Measurements from ENCODE around the gene ALOX12B.

ALOX12B gene

GRCh38 chr17:8067806-8068205 is 19.7 kb downstream of the ALOX12B start:
- TF ChIP-seq CTCF (IDR thresholded peaks at IDR 0.05; ENCODE audit: poor library complexity, severe bottlenecking) = no peak
- Histone ChIP-seq H3K9me3 (ENCODE audit: severe bottlenecking) (no peaks in the 10 kb centered on the region), H3K36me3 (ENCODE audit: low read depth) (no peaks in the 10 kb centered on the region), H3K4me1 (ENCODE audit: insufficient read depth, poor library complexity, severe bottlenecking) (peaks cover under 1% of the 10 kb centered on the region), H3K4me3 (ENCODE audit: severe bottlenecking) (no peak overlapping the region), H3K27ac (ENCODE audit: poor library complexity, severe bottlenecking) (no peak overlapping the region), H3K27me3 (ENCODE audit: insufficient read depth, poor library complexity, severe bottlenecking) (no peaks in the 10 kb centered on the region)
- ATAC-seq (ENCODE audit: low read depth) = no peak
- no peak for DNase-seq (ENCODE audit: low spot score)

- ATAC-seq (ENCODE audit: low read depth) (no peak), DNase-seq (ENCODE audit: low spot score) (no peak)
- no peaks in the 10 kb centered on the region for H3K27me3 ChIP-seq (ENCODE audit: insufficient read depth, poor library complexity, severe bottlenecking)
- no peak for TF ChIP-seq CTCF (IDR thresholded peaks at IDR 0.05; ENCODE audit: poor library complexity, severe bottlenecking)
- no peaks in the 10 kb centered on the region for H3K9me3 ChIP-seq (ENCODE audit: severe bottlenecking)
- H3K4me3 ChIP-seq (ENCODE audit: severe bottlenecking) = no peak overlapping the region
- H3K4me1 ChIP-seq (ENCODE audit: insufficient read depth, poor library complexity, severe bottlenecking) = peaks cover 5% of the 10 kb centered on the region
- H3K36me3 ChIP-seq (ENCODE audit: low read depth) = no peaks in the 10 kb centered on the region
- H3K27ac ChIP-seq (ENCODE audit: poor library complexity, severe bottlenecking) = no peak overlapping the region
These were observed 20.4 kb downstream of the ALOX12B start for GRCh38 chr17:8066841-8067775.

- H3K27ac ChIP-seq (ENCODE audit: poor library complexity, severe bottlenecking) = no peak overlapping the region
- peaks cover 5% of the 10 kb centered on the region for H3K4me1 ChIP-seq (ENCODE audit: insufficient read depth, poor library complexity, severe bottlenecking)
- H3K9me3 ChIP-seq (ENCODE audit: severe bottlenecking) = no peaks in the 10 kb centered on the region
- H3K4me3 ChIP-seq (ENCODE audit: severe bottlenecking) = no peak overlapping the region
- DNase-seq (ENCODE audit: low spot score) = no peak
- TF ChIP-seq CTCF (IDR thresholded peaks at IDR 0.05; ENCODE audit: poor library complexity, severe bottlenecking) = no peak
- no peaks in the 10 kb centered on the region for H3K36me3 ChIP-seq (ENCODE audit: low read depth)
- ATAC-seq (ENCODE audit: low read depth) = no peak
- H3K27me3 ChIP-seq (ENCODE audit: insufficient read depth, poor library complexity, severe bottlenecking) = no peaks in the 10 kb centered on the region
These were observed 22.9 kb downstream of the ALOX12B start for GRCh38 chr17:8064561-8065019.

GRCh38 chr17:8063761-8064534 is 23.6 kb downstream of the ALOX12B start:
- Histone ChIP-seq H3K27ac (ENCODE audit: poor library complexity, severe bottlenecking) (no peak overlapping the region), H3K4me1 (ENCODE audit: insufficient read depth, poor library complexity, severe bottlenecking) (peaks cover 5% of the 10 kb centered on the region), H3K9me3 (ENCODE audit: severe bottlenecking) (no peaks in the 10 kb centered on the region), H3K36me3 (ENCODE audit: low read depth) (no peaks in the 10 kb centered on the region), H3K4me3 (ENCODE audit: severe bottlenecking) (no peak overlapping the region), H3K27me3 (ENCODE audit: insufficient read depth, poor library complexity, severe bottlenecking) (no peaks in the 10 kb centered on the region)
- no peak for DNase-seq (ENCODE audit: low spot score)
- no peak for TF ChIP-seq CTCF (IDR thresholded peaks at IDR 0.05; ENCODE audit: poor library complexity, severe bottlenecking)
- no peak for ATAC-seq (ENCODE audit: low read depth)
